ENCODE measurements around the gene INHA.
A peak's percentile ranks its signal among the peaks of the same experiment; 100 is the strongest.

INHA gene

GRCh38 chr2:219572237-219573001, at the start of gene INHA:
Gene INHA, plus strand, starts transcription at chr2:219572310. Its CDS starts 65 bp downstream, at chr2:219572375.
- no peak for DNase-seq

GRCh38 chr2:219523031-219523671, 49.0 kb upstream of the INHA start:
- DNase-seq: no peak

GRCh38 chr2:219524817-219525216, 47.3 kb upstream of the INHA start:
- DNase-seq: no peak

- no peak for DNase-seq
Measured at GRCh38 chr2:219525533-219526232, 46.4 kb upstream of the INHA start.

- DNase-seq: no peak
Measured at GRCh38 chr2:219526320-219527075, 45.6 kb upstream of the INHA start.

GRCh38 chr2:219527076-219527394, 45.1 kb upstream of the INHA start:
- DNase-seq: no peak

- DNase-seq: no peak
Measured at GRCh38 chr2:219527472-219527871, 44.6 kb upstream of the INHA start.

- peak; percentile 85 for DNase-seq
Measured at GRCh38 chr2:219530048-219530963, 41.8 kb upstream of the INHA start.

GRCh38 chr2:219531639-219532377, 40.3 kb upstream of the INHA start:
- DNase-seq: no peak

GRCh38 chr2:219532378-219532649, 39.8 kb upstream of the INHA start:
- DNase-seq: no peak

GRCh38 chr2:219533930-219534661, 38.0 kb upstream of the INHA start:
- DNase-seq: no peak

- DNase-seq: no peak
Measured at GRCh38 chr2:219536425-219536824, 35.7 kb upstream of the INHA start.

- no peak for DNase-seq
Measured at GRCh38 chr2:219536967-219537366, 35.1 kb upstream of the INHA start.

- no peak for DNase-seq
Measured at GRCh38 chr2:219537657-219538488, 34.2 kb upstream of the INHA start.

- DNase-seq: no peak
Measured at GRCh38 chr2:219538504-219538951, 33.6 kb upstream of the INHA start.

GRCh38 chr2:219538956-219539788, 32.9 kb upstream of the INHA start:
- DNase-seq: no peak

GRCh38 chr2:219539926-219540678, 32.0 kb upstream of the INHA start:
- no peak for DNase-seq
